Tongue (tissue), 2 donors: Measurements from ENCODE around the gene LENEP. TPM values are rescaled to one million over a fixed set of nuclear protein-coding genes. Genes with fewer than 3 reads are reported as not detected.
A peak's percentile ranks its signal among the peaks of the same experiment; 100 is the strongest.
"Not testable (repeated sequence)": the region's sequence is repeated elsewhere in the genome, so short reads cannot be mapped to it uniquely, and the experiment has no call there.

ENCODE experiments used
- DNase-seq: peaks from one replicate; pipeline ENCODE4 v3.0.0-alpha.2; 2015
- total RNA-seq: library from RNA; depleted of rRNA; stranded (reverse); fragments of >200 nt; gene quantifications from one replicate; pipeline ENCODE4 v1.2.3, GENCODE V29; 2014

Gene LENEP
- total RNA-seq, 1 donor from 2014 or later, result not detected

DNA sequence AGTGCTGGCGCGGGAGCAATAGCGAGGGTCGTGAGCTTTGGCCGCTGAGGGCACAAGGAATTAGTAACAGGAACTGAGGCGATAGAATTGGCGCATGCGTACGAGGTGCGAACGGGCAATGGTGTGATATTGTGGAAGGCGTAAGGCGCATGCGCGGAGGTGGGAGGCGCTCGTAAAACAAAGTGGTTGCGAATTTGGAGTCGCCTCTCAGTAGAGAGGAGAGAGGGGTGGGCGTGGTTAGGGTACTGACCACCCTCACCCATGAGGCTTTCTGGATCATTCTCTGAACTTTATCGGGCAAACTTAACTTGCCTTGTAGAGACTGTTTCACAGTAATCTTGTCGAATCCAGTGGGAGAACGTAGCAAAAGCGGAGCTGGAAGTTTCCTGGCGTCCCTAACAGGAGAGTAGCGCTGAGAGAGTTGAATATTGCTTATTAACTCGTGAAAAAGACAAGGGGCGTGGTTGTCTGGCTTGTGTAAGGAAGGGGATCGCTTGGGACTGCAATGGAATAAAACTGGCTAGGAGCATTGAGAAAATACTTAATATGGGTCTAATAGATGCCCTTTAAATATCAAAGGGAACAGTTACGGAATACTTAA, 18.5 kb upstream of the LENEP start:
- peak; percentile 100 for DNase-seq

DNA sequence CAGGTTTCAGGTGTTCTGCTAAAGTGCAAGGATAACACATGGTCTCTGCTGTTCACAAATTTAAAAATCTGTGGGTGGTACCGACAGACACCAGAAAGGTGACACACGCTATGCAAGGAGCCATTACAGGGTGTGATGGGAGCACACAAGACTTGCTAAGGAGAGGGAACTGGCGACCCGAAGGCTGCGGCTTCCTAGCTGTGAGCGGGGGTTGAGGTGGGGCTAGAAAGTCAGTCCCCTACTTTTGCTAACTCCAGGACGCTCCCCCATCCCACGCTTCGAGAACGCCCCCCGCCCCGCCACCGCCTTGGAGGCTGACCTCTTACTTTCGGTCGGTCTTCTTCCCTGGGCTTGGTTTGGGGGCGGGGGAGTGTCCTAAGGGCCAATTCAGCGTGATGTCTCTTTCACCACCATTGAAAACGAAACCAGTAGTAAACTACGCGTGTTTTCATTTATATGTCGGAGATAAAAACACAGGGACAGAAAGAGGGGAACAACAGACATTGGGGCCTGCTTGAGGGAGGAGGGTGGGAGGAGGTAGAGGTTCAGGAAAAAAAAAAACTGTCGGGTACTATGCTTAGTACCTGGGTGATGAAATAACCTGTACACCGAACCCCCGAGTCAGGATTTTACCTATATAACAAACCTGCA, 17.9 kb upstream of the LENEP start:
- peak; percentile 69 for DNase-seq

DNA sequence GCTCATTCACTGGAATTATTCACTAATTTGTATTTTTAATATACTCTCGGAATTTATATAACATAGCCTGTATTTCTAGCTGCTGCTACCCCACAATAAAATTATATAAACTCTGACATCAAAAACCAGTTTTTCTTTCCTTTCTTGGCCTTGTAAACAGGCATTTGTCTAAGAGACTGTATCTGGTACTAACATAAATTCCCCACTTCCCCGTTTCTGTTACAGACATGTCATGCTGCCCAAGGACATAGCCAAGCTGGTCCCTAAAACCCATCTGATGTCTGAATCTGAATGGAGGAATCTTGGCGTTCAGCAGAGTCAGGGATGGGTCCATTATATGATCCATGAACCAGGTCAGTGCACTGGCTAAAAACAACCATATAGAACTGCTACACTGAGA, 15.6 kb upstream of the LENEP start:
- not testable (repeated sequence) for DNase-seq

DNA sequence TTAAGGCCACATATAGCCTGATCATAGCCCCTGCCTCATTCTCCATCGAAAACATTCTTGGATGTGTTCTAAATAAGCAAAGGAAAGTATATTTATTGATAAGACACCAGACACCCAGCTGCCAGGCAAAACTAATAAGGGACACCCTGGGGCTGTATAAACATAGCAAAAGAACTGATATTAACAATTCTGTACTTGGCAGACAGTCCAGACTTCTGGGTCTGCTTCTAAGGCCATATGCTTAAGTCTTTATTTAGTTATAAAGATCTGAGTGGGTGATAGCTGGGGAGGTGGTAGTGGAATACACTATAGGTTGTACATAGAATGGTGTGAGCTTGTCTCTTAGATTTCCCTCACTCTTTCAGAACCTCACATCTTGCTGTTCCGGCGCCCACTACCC, 15.0 kb upstream of the LENEP start:
- DNase-seq, result no peak

DNA sequence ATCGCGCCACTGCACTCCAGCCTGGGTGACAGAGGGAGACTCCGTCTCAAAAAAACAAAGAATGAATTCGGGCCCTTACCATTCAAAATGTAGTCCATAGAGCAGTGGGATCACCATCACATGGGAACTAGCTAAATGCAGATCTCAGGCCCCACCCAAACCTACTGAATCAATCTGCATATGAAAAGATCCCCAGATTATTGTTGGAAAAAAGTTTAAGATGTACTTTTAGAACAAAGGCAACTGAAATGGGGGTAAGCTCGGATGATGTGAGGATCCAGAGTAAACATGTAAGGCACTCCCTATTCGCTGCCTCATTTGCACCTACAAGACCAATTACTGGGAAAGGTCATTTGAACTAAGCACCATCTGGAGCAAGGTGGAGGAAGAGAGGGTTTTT, 11.0 kb upstream of the LENEP start:
- no peak for DNase-seq

DNA sequence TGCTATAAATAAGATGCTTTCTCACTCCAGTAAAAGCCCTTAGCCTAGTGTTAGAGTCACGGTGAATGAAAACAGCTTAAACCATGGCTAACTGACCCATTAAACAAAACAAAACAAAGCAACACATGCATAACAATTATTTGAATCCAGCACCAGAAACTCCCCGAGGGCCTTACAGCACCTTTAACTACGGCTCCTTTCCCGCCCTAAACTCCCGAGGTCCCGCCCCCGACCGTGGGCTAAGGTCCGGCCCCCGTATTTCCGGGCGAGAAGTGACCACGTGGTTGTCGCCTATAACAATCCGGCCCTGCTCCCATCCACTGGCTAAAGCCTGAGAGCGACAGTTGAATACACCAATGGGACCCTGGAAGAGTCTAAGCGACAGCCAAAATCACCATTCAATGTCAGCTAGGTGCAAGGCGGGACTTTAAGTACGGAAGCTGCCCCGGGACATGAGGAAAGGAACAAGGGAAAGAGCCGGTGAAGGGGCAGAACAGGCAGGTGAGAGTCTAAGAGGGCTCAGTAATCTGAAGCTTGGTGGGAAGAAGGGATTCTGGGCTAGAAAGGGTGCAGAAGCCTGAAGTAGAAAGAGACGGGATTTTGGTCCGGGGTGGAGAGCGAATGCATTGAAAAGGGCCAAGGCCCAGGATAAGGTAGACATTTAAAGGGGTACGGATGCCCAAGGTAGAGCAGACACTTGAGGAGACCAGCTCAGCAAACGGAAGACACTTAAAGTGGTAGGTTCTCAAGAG, 10.3 kb upstream of the LENEP start, which contains the start of gene FLAD1:
TSS of gene FLAD1 (plus strand) at position 448 of the 752 bp plus-strand sequence. CDS start 351 bp downstream, outside the sequence.
- DNase-seq, result peak; percentile 99

DNA sequence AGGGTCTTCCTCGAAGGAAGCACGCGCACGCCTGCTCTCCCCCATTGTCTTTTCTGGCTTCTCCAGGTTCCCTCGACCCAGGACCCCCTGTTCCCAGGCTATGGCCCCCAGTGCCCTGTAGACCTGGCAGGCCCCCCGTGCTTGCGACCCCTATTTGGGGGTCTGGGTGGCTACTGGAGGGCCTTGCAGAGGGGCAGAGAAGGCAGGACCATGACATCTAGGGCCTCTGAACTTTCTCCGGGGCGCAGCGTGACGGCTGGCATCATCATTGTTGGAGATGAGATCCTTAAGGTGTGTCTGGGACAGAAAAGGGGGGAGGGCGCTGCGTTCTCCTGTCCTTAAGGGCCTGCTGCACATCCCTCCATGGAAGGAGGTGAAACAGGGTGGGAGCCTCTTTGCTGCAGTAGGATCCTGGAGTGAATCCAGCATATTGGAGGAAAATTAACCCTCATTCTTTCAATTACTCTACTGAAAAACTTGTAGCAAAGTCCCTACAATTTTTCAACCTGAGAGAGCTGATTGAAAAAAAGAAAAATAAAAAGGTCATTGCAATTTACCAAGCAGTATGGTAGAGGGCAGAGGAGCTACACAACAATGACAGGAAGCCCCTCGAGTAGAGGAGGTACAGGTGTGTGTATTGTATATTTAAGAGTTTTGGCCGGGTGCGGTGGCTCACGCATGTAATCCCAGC, 9.5 kb upstream of the LENEP start:
- DNase-seq, result no peak

DNA sequence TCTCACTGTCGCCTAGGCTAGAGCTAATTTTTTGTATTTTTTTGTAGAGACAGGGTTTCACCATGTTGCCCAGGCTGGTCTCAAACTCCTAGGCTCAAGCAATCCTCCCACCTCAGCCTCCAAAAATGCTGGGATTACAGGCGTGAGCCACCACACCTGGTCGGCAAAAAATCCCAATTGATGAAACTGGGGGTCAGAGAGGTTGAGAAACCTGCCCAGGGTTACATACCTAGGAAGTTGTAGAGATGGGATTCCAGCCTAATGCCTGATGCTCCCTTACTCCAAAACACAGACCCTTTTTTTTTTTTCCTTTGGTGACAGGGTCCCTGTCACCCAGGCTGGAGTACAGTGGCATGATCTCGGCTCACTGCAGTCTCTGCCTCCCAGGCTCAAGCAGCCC, 6.7 kb upstream of the LENEP start:
- not testable (repeated sequence) for DNase-seq

DNA sequence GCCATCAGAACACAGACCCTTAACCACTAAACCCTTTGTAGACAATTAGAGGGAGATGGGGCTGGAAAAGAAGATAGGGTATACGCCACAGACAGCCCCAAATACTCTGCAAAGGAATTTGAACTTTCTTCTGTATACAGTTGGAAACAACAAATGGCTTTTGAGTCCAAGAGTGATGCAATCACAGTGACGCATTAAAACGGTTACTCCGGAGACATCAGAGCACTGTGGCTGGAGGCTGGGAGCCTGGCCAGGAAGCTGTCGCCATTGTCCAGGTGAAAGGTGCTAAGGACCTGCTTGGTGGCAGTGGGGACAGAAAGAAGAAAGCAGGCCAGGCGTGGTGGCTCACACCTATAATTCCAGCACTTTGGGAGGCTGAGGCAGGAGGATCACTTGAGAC, 6.1 kb upstream of the LENEP start:
- DNase-seq, result no peak

DNA sequence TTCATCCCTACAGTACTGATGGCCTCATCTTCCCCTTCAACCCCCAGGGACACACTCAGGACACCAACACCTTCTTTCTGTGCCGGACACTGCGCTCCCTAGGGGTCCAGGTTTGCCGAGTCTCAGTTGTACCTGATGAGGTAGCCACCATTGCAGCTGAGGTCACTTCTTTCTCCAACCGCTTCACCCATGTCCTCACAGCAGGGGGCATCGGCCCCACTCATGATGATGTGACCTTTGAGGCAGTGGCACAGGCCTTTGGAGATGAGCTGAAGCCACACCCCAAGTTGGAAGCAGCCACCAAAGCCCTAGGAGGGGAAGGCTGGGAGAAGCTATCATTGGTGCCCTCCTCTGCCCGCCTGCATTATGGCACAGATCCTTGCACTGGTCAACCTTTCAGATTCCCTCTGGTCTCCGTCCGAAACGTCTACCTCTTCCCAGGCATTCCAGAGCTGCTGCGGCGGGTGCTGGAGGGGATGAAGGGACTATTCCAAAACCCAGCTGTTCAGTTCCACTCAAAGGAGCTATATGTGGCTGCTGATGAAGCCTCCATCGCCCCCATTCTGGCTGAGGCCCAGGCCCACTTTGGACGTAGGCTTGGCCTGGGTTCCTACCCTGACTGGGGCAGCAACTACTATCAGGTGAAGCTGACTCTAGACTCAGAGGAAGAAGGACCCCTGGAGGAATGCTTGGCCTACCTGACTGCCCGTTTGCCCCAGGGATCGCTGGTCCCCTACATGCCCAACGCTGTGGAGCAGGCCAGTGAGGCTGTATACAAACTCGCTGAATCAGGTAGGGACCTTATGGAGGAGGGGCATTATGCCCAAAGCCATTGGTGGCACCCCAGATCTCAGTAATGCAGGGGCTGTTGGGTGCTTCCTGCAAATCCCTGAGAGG, 5.1 kb upstream of the LENEP start:
- no peak for DNase-seq

DNA sequence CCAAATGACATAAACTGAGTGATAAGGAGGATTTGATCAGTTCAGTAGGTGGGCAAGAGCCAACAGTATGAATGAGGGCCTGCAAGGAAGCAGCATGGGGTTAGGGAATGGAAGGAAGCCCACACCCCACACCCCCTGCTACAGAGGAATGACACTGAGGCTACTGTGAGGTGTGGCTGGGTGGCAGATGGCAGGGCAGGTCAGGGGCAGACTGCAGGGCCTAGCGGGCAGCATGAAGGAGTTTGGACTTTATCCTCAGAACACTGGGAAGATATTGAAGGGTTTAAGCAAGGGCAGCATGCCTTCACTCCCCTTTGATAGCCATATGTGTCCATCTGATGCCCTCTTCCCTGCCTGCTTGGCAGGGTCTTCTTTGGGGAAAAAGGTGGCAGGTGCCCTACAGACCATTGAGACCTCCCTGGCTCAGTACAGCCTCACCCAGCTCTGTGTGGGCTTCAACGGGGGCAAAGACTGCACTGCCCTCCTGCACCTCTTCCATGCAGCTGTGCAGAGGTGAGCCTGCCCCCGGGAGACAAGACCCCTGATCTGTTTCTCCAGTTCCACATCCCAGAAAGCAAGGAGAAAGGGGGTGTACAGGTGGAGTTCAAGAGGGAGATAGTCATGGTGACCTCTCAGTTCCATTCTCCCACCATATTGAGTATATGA, 4.1 kb upstream of the LENEP start:
- no peak for DNase-seq

DNA sequence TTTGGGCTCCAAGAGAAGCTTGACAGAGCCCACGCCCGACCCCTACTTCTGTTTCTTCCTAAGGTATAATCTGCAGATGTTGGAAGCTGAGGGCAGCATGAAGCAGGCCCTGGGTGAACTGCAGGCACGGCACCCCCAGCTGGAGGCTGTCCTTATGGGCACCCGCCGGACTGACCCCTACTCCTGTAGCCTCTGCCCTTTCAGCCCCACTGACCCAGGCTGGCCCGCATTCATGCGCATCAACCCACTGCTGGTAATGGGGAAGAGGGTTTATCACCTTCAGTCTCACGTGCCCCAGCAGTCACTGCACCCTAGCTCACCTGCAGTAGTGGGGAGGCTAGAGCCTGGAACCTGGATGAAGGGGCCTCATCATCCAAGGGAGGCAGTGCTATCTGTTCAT, 3.1 kb upstream of the LENEP start:
- no peak for DNase-seq

DNA sequence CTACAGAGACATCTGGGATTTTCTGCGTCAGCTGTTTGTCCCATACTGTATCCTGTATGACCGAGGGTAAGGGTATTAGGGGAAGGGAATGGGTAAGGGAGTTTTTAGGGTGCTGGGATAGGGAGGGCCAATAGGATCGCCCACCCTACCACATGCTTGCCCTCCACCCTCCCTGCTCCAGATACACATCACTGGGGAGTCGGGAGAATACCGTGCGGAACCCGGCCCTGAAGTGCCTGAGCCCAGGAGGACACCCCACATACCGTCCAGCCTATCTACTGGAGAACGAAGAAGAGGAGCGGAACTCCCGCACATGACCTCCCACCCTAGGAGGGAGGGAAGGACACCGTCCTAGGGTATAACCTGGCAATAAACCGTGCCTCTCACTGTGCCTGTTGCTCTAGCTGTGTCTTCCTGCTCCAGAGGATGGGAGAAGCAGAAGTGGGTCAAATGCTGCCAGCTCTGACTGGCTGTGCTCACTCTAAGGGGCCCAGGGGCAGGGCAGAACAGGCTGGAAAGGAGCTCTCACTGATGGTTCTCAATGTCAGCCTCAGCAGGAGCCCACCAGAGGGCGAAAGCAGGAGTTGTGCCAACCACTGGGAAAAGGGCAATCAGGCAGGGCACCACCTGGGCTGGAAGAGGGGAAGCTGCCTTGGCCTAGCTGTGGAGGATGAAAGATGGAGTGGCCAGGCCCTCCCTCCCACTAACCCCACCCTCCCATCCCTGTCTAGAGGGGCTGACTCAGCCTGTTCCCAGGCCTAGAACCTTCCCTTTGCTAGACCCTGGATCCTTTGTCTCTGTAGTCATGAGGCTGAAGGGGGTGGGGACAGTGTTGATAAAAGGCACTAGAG, 440 bp upstream of the LENEP start:
- no peak for DNase-seq

DNA sequence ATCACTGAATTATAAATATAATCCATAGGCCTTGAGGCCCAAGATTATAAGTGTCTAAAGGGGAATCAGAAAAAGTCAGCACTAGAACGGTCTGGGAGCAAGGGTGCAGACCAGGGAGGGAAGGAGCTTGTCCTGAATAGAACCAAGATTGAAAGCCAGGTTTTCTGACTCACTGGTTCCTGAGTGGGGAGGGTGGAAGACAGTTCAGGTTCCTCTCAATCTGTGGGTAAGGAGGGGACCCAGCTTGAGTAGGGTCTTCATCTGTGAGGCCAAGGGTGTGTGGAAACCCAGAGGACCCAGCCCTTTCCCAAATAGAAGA, 842 bp downstream of the LENEP start:
- DNase-seq, result no peak

DNA sequence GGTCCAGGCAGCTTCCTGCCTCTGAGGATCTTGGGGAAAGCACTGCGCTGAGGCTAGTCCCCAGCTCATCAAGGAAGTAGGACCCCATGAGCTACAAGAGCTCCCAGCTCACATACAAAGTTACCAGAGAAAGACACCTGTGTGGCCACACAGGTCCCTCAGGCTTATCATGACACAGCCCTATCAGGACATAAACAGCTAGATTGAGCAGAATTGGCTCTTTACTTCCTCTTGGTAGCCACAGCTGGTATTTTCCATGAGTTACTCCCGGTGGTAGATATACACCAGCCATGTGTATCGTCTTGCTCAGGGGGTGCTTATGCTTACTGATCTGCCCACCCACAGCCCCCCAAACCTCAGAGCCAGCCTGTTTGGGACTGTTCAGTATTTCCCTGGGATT, 1.2 kb downstream of the LENEP start:
- no peak for DNase-seq

DNA sequence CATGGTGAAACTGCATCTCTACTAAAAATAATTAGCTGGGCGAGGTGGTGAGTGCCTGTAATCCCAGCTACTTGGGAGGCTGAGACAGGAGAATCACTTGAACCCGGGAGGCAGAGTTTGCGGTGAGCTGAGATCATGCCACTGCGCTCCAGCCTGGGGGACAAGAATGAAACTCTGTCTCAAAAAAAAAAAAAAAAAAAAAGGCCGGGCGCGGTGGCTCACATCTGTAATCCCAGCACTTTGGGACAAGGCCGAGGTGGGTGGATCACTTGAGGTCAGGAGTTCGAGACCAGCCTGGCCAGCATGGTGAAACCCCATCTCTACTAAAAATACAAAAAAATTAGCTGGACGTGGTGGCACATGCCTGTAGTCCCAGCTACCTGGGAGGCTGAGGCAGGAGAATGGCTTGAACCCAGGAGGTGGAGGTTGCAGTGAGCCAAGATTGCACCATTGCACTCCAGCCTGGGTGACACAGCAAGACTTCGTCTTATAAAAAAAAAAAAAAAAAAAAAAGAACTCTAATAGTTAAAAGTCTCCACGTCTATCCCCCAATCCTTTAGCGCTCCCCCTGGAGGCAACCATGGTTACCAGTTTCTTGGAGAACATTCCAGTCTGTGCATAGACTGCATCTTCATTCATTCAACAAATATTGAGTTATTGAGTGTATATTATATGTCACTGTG, 2.1 kb downstream of the LENEP start:
- peak; percentile 73 for DNase-seq

DNA sequence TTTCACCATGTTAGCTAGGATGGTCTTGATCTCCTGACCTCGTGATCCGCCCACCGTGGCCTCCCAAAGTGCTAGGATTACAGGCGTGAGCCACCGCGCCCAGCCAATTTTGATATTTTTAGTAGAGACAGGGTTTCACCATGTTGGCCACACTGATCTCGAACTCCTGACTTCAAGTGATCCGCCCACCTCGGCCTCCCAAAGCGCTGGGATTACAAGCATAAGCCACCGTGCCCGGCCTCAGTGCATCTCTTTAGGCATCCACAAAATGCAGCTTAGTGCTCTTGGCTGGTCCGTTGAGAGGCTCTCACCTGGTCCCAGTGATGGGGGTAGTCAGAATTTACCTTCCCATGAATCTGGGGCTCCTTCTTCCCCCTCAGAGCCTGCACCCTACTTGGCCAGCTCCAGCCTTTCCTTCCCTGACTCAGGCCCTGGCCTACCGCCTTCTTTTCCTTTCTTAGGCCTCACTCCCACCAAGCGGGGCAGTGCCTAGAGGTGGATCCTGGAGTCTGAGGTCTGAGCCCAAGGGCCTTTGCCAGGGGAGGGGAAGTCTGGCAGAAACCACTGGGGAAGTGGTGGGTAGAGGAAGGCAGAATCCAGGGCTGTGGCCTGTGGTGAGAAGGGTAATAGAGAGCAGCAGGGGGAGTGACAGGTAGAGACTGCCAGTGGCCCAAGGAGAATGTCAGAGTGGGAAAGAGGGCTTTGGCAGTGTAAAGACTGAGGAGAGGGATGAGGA, 3.7 kb downstream of the LENEP start:
- no peak for DNase-seq

DNA sequence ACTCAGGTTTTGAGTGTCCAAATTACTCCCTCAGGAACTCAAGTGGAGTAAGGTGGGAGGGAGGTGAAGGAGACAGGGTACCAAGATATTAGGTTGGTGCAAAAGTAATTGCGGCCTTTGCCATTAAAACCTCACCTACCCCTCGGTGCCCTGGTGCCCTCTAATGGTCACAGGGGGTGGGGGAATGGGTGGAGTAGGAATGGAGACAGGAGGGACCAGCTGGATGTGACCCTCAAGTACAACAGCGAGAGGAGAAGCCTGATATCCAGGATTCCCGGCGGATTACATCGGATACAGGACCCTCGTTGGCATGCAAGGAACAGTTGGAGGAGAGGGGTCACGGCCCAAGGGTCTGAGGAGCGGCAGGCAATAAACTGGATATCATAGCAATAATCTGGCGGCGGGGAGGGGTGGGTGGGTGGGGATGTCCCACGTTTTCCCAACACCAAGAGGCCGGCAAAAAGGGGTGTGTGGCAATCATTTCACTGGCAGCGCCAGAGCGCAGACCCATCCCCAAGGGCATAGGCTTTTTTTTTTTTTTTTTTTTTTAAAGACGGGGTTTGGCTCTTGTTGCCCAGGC, 4.9 kb downstream of the LENEP start:
- DNase-seq, result no peak
